ENCODE results near the gene OPRM1.
"Not testable (repeated sequence)": the region's sequence is repeated elsewhere in the genome, so short reads cannot be mapped to it uniquely, and the experiment has no call there.

OPRM1 gene

DNA sequence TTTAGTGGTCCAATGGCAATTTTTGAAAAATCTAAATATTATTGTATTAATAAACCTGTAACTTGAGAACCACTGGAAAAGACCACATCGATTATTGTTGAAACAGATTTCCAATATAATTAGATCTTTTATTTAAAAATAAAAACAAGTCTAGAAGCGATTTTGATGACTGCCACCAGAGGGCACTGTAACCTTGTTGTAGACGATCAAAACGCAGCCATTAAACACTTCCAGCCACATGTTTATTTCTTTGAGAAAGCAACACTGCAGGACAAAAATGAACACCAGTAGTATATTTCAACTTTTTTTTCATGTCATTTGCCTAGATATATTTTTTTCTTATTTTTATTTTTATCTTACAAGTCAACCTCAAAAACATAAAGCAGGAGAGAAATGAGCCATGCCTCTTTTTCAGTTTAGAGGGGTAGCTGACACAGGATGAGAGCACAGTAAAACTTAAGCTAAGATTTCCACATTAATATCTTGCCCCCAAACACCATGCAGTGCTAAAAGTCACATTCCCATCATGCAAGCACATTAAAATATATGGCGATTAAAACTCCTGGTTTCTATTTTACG, 115.4 kb downstream of the OPRM1 start:
- DNase-seq: peak; percentile 80 to 84

DNA sequence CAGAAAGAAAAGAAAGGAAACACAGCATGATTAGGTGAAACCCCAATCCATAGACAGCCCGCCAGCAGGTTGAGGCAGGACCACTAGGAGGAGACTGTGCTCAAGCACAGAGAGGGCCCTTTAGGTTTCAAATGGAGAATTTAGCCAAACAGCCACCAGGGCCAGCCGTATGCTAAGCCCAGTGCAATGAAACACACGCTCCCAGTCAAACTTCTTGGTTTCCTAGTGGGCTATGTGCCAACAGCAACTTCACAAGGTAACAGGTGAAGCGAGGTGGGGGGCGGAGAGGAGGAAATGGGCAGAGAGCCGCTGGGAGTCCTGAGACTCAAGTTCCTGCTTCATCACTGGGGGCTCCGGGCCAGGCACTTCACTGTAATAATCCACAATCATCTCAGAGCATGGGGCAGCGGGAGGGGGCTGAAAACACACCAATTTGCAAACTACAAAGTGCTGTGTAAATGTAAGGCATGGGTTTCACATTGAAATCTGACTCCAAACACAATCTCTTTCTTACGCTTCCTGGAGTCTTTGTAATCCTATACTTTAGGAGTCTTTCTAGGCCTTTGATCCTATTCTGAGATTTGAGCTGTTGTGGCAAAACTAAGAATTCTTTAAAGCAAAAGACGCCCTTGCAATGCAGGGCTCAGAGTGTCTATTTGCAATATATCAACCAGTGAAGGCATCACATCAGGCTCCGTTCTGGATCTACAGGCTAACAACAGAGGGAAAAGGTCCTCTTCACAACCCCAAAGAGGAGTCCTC, 117.3 kb downstream of the OPRM1 start:
- peak; percentile 52 to 61 for DNase-seq

DNA sequence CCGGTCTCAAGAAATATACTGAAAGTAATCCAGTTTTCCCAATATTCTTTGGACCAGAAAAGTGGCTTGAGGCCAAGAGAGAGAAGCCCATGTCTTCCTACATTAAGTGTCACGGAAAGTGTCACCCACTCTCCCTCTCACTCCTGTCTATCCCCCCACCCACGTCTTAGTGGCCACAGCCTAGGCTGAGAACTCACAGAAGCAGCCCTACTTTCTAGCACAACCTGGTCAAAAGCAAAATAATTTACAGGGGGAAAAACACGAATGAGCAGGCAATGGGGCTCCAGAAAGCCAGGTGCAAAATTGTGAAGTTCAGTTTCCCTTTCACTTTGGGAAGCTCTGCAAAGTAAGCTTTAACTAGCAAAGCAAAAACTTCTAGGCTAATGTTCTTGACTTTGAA, 118.0 kb downstream of the OPRM1 start:
- no peak for DNase-seq

DNA sequence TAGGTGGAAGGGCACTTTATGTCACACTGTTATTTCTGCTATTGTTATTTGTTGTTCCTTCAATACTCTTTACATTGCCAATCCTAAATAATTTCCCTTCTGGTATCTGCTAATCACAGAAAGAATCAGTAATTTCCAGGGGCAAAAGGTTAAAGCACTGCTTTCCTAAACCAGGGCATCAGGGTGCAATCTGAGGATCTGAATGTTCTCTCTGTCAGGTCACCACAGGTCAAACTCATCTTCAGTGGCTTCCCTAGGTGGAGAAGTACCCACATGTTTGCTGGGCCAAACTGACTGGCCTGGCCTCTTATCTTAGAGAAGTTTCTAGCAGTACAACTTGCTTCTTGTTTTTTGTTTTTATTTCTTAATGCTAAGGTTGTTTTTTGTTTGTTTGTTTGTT, 118.7 kb downstream of the OPRM1 start:
- no peak for DNase-seq

DNA sequence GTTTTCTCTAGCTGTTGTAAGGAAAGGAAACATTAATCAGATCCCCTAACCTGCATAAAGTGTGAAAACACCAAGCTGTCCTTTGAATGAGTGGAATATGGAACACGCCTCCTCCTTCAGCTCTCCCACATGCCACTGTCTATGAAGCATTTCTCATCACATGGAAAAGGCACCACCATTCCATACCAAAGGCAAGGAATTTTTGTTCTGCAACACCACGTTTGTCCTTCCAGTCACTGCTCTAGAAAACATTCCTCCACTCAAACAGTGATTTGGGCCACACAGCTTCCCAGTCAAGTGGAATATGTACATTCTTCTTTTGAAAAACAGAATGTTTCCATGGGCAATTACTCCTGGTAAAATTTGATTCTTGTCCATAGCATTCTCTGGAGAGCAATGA, 120.1 kb downstream of the OPRM1 start:
- no peak for DNase-seq

DNA sequence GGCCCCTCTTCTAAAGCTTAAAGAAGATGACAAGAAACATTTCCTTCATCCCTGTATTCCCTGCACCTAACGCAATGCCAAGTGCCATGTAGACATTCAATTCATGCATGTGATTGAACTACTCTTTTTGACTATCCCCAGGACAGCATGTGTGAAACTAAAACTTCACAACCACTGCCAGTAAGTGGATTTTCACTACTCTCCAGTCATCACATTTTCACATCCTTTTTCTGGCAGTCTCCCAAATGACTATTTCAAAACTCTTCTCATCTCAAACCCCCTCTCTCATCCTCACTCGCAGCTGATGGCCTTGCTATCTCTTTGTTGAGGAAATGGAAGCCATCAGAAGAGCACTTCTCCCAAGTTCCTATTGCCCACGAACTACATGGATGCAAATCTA, 122.6 kb downstream of the OPRM1 start:
- DNase-seq: no peak

DNA sequence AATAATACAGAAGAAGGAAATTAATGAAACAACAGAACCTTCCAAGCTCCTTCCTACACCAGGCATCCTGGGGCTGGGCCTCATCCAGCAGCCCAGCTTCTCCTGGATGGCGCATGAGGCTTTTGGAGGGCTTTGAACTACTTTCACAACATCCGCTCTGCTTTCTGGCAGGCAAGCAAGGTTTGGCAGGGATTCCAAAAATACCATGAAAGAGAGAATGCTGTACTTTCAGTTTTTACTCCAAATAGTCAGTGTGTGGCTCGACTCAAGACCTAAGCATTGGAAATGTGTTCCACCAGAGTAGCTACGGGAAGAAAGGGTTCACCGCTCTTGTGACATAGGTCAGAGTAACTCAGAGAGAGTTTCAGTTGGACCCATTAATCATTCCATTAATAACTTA, 125.4 kb downstream of the OPRM1 start:
- DNase-seq: peak; percentile 13 to 36

DNA sequence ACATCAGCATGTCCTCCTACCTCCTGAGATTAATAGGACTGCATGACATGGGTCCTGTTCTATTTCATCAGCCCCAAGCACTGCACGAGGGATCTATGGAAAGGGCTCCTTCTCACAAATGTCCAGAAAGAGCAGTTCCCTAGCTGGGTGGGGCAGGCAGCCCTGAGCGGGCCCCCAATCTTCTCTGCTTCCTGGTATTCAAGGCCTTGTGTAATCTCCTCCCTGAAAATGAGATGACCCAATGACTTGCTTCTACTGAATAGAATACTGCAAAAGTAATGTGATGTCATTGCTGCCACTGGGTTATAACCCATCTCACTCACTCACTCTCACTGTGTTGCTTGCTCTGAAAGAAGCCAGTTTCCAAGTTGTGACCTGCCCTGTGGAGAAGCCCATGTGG, 126.4 kb downstream of the OPRM1 start:
- DNase-seq: peak in 1 of 2 experiments; percentile 26

DNA sequence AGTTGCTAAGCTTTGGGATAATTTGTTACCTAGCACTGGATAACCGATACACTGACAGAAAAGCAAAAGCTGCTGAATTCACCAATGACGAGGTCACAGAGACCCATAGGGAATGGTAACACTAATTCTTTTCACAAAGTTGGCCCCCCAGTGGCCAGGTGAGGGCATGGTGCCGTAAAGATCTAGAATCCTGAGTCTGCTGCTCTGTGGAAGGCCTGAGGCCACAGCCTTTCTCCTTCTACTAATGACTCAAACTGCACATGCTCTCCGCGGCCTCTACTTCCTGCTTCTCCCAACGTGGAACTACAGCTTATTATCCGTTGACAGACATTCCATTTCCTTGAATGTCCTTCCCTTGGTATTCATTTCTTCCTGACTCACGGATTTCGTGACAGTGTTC, 127.1 kb downstream of the OPRM1 start:
- DNase-seq: no peak

DNA sequence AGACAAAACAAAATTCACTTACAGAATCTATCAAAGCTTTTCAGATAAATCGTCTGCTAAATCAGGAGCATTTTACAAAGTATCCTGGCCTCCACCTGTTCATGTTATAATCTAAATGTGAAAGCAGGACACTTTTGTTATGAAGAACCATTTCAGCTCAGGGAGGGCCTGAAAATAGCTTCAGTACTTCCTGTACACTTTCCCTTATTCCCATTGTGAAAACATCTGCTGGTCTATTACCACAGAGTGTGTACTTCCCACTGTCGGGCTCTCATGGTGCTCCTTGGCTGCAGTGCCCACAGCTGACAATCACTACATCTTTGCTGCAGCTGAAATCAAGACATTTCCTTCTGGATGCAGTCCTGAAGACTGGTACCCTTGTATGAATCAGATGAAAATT, 128.1 kb downstream of the OPRM1 start:
- no peak for DNase-seq

DNA sequence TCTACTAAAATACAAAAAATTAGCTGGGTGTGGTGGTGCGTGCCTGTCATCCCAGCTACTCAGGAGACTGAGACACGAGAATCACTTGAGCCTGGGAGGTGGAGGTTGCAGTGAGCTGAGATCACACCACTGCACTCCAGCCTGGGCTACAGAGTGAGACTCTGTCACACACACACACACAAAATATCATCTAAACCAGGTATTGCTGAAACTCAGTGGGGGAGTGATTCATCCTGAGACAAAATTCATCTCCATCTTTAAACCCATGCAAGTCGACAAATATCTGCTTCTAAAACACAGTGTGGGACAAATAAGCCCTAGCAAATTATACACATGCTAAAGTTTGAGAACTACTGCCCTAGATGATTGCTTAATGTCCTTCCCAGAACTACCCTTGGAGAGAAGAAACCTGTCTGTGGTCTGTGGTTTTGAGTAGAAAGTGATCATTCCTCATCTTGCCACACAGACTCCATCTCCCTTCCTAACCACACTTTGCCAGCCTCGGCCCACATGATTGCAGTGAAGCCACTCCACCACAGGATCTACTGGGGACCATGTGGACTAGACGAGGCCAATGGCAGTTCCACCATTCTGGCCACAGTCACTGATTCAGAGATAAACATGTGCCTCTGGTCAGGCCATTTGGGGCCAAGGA, 130.3 kb downstream of the OPRM1 start:
- DNase-seq: peak; percentile 99

DNA sequence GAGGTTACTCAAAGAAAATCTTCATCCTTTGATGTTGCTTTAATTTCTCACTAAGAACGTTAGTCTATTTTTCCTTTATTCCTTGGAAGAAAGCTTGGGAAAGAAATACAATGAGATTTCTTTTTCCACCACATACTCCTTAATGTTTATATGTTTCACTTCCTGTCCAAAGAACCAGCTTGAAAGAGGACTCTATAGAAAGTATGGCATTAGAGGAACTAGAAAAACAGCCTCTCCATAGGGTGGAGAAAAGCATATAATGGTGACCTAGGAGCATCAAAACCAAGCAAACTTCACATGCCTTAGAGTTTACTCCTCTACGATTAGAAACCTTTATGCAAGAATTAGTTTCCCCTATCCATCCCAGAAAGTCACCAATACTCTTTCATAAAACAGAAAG, 131.1 kb downstream of the OPRM1 start:
- DNase-seq: no peak

DNA sequence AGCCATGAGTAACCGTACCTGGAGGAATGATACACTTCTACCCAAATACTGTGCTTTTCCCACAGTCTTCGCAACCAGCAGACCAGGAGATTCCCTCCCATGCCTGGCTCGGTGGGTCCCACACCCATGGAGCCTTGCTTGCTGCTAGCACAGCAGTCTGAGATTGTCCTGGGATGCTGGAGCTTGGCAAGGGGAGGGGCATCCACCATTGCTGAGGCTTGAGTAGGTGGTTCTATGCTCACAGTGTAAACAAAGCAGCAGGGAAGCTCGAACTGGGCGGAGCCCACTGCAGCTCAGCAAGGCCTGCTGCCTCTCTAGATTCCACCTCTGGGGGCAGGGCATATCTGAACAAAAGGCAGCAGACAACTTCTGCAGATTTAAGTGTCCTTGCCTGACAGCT, 133.4 kb downstream of the OPRM1 start:
- DNase-seq: not testable (repeated sequence)

DNA sequence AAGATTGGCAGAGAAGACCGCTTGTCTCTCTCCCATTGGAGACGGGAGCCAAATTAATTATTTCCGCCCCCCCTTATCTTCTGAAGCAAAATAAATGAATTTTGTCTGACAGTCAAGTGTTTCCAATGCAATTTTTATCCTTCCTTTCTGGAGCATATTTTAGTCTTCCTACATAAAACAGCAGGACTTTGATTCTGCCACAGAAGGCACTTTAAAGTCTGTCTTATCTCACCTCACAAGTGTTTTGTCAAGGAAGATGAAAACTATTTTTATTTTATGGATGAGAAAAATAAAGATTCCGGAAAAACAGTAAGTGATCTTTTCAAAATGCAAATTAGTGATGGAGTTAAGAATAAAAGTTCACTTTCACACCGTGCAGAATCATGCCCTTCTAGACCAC, 140.4 kb downstream of the OPRM1 start:
- DNase-seq: no peak

DNA sequence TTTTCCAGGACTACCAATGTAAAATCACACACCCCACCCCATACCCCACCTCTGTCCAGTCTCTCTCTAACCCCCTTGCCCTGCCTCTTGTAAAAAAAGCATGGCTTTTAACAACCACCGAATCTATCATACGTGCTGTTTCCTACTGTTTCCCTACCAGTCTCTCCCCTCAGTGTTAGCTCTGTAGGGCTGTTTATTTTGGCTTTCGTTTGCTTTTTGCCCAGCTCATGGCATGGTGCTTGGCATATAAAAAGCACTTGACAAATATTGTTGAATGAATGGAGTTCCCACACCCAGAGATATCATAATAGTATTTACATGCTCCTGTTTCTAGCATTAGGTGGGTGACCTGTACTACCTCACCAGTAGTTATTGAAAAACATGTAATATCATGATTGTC, 148.2 kb downstream of the OPRM1 start:
- no peak for DNase-seq

DNA sequence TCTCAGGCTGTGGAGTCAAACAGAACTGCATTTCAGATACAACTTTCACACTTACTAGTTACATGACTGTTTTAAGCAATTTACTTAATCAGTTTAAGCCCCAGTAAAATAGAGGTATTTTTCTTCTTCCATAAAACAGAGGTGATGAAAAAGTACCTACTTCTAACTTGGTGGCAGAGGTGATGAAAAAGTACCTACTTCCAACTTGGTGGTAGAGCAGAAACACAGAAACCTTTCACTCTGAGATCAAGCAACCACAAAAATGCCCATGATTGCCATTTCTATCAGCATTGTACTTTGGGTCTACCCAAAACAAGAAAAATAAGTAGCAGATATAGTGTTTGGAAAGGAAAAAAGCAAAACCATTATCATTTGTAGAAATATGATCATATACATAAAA, 148.7 kb downstream of the OPRM1 start:
- no peak for DNase-seq

DNA sequence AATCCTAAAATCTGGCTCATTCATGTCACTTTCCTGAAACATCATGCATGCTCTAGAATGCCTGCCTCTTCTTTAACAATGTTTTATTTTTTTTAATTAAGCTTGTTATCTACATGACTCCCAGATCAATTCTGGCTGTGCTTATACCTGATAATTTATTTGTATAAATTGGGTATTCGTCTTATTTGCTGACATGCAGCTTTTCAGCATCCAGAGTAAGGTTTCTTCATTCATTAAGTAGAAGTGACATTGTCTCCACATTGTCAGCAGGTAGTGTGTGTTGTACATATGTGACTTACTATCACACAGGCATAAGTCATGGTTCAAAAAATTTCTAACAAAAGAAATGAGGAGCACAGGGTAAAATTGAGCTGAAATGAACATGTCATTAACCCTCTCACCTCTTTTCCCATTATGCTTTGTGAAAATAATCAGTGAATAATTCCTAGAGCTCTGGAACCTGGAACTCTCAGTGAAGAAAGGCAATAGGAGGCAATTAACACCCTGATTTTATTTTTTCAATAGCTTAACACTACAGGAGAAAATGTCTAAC, 157.4 kb downstream of the OPRM1 start:
- DNase-seq: no peak

DNA sequence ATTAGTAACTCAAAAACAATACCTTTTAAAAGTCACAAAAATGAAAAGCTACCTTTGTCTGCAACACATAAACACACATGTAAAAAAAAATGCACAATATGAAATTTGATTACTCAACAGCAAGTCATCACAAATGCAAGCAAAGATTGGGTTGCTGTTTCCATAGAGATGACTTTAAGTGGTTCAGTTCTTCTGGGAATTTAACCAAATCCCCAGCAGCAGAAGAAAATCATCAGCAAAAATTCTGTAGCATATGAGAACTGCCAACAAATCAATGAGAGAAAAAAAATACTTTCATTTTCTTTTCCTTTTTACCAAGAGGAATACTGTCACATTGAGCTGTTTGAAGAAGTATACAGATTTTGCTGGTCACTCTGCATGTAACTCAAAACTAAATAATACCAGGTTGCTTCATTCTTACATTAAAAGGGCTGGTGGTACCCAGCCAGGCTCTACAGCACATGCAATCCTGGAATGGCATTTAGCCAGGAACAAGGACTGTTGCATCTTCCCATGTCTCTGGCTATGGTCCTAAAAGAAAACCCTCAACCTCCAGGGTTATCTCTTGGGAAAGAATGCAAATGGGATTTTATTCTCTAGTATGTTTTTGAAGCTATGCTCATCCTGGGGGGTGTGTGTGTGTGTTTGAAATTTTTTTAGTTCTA, 158.3 kb downstream of the OPRM1 start:
- DNase-seq: no peak

DNA sequence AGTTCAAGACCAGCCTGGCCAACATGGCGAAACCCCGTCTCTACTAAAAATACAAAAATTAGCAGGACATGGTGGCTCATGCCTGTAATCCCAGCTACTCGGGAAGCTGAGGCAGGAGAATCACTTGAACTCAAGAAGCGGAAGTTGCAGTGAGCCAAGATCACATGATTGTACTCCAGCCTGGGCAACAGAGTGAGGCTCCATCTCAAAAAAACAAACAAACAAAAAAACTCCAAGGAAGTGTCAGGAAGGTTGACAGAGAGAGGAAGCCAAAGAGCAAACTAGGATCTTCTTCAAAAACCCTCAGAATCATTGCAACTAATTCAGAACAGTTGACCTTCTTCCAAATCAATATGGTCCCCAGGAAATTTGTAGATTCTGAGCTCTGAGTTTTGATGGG, 162.6 kb downstream of the OPRM1 start:
- DNase-seq: not testable (repeated sequence)

DNA sequence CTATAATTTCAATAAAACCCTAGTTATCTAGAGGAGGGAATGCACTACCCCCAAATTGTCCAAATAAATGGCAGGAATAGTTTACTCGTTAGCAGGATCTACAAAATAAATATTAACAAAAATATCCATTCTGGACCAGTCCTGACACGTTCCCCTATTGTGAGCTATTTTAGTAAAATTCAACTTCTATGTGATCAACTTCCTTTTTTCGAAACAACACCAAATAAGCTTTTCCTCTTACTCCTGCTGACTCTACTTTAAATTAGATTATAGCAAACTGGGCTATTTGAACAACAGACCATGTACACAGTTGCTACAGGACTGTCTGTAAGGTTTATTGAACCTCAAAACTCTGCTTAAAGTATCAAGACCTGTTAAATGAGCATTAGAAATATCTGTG, 163.3 kb downstream of the OPRM1 start:
- DNase-seq: peak; percentile 35 to 40

DNA sequence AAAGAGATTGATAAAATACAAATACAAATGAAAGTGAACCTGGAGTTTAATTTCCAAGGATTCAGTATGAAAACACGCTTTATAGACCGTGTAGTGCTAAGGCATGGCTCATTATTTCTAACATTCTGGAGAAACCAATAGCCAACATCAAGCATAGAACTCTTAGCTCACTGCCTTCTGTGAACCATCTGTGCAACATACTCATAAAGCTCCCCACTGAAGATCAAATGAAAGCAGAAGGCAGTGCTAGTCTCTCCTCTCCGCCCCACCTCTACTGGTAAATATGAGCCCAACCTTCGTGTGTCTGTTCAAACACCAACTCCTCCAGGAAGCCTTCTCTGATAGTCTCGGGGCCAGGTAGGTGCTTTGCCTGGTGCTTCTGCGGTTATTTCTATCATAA, 163.9 kb downstream of the OPRM1 start:
- no peak for DNase-seq

DNA sequence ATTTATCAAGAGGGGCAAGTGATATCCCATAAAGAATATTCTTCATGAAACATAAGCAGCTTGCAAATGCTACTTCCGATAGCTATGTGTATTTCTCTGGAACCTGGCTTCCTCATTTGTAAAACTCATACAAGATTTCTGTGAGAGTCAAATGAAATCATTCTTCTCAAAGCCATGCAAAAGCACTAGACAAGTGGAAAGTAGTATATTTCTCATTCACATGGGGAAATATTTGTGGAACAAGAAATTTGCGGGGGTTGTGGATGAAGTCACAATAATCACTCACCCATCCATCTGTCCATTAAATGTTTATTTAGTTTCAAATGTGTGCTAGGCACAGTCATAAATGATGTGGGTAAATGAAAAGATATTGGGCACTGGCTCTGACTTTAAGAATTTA, 167.1 kb downstream of the OPRM1 start:
- DNase-seq: no peak

DNA sequence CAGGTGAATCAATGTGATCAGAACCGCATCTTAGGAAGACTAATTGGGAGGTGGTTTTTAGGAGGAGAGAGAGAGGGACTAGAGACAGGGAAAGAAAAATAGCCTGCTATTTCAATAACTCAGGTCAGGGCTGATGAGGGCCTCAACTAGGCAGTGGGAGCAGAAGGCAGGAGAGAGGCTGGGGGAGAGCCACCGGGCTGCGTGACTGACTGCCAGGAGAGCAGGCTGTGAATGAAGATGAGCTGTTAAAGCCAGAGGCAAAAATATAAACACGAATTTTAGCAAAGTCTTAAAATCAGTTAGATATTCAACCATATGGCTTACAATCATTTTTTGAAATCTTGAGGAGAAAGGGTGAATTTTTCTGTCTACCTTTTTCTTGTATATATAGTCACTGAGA, 168.0 kb downstream of the OPRM1 start:
- DNase-seq: no peak

DNA sequence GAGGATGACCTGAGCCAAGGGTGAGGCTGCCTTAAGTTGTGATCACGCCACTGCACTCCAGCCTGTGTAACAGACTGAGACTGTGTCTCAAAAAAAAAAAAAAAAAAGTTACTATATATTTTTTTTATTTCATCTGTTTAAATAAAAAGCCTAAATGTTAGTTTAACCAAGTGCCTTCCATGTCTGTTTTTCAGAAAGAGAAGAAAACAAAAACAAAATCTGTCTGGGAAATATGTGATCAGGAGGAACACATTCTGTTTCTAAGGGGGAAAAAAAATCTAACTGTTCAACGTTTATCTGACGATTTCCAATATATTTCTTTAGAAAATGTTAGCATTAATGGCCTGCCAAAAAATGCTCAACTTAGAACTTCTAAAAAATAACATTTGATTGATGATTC, 170.5 kb downstream of the OPRM1 start:
- no peak for DNase-seq

Measured in AML-193 (cell line).